HepG2 (cell line): ENCODE measurements around the gene ZNF19. TPM values are rescaled to one million over a fixed set of nuclear protein-coding genes. Genes with fewer than 3 reads are reported as not detected.

ENCODE experiments used
- ARNTL ChIP-seq: sonication (generic); formaldehyde crosslinking; IDR thresholded peaks from 2 replicates; pipeline ENCODE4 v1.4.0; 2020; ENCODE audit warnings: mild to moderate bottlenecking, missing genetic modification reagents
- FOSL1 ChIP-seq: sonication (generic); formaldehyde crosslinking; IDR thresholded peaks from 2 replicates; pipeline ENCODE4 v1.9.0; 2021; ENCODE audit warnings: missing genetic modification reagents, borderline replicate concordance
- LBX2 ChIP-seq: sonication (generic); formaldehyde crosslinking; IDR thresholded peaks from 2 replicates; pipeline ENCODE4 v1.5.0; 2020; ENCODE audit warnings: missing genetic modification reagents, mild to moderate bottlenecking, borderline replicate concordance
- MED8 ChIP-seq: sonication (generic); formaldehyde crosslinking; IDR thresholded peaks from 2 replicates; pipeline ENCODE4 v1.8.1; 2023; ENCODE audit warnings: mild to moderate bottlenecking, missing genetic modification reagents; ENCODE audit not compliant: insufficient replicate concordance
- RNF219 ChIP-seq: sonication (generic); formaldehyde crosslinking; IDR thresholded peaks from 2 replicates; pipeline ENCODE4 v1.5.0; 2020; ENCODE audit warnings: mild to moderate bottlenecking, missing genetic modification reagents
- STAT5B ChIP-seq: sonication (generic); formaldehyde crosslinking; IDR thresholded peaks from 2 replicates; pipeline ENCODE4 v1.4.0; 2020; ENCODE audit warnings: missing genetic modification reagents
- XRCC5 ChIP-seq: fragments of 200-400 bp; formaldehyde crosslinking; optimal IDR thresholded peaks from 2 replicates; pipeline ENCODE3; 2017; ENCODE audit warnings: mild to moderate bottlenecking, low read length
- ZNF280B ChIP-seq: sonication (generic); formaldehyde crosslinking; IDR thresholded peaks from 2 replicates; pipeline ENCODE4 v1.5.0; 2020; ENCODE audit warnings: missing genetic modification reagents, mild to moderate bottlenecking, borderline replicate concordance
- ZNF30 ChIP-seq: sonication (generic); formaldehyde crosslinking; IDR thresholded peaks from 2 replicates; pipeline ENCODE4 v1.5.0; 2020; ENCODE audit warnings: mild to moderate bottlenecking, missing genetic modification reagents
- ZNF552 ChIP-seq: sonication (generic); formaldehyde crosslinking; IDR thresholded peaks from 2 replicates; pipeline ENCODE4 v1.9.0; 2022; ENCODE audit warnings: missing genetic modification reagents, mild to moderate bottlenecking, borderline replicate concordance
- ZNF557 ChIP-seq: sonication (generic); formaldehyde crosslinking; IDR thresholded peaks from 2 replicates; pipeline ENCODE4 v1.4.0; 2020; ENCODE audit warnings: missing genetic modification reagents
- ZSCAN30 ChIP-seq: sonication (generic); formaldehyde crosslinking; IDR thresholded peaks from 2 replicates; pipeline ENCODE4 v1.5.0; 2020; ENCODE audit warnings: mild to moderate bottlenecking, missing genetic modification reagents
- polyA plus RNA-seq, 8 experiments: library from polyadenylated mRNA; depleted of rRNA in 3 of 8; stranded (reverse) in 7 of 8; unstranded in 1 of 8; fragments of >200 nt; fragmentation: Illumina TruSeq in 4 of 8; extraction: Trizol in 4 of 8; gene quantifications; 2 replicates each; pipeline versions ENCODE4 v1.2.1 to v1.2.3, GENCODE V29; 2011 to 2016; ENCODE audit warnings: low read depth in 4 of 8, missing spikeins in 1 of 8, mixed read lengths in 1 of 8; ENCODE audit not compliant: insufficient read depth in 1 of 8
- total RNA-seq, 5 experiments: library from RNA; depleted of rRNA; stranded (reverse); fragments of >200 nt; fragmentation: Illumina TruSeq; extraction: Trizol; gene quantifications; 2 replicates each; pipeline ENCODE4 v1.2.3, GENCODE V29; 2016; ENCODE audit warnings: low read depth in 1 of 5

Gene ZNF19
- total and polyA plus RNA-seq, 2 of the 13 experiments (the other 11 are each of a cell fraction or from before 2014, with no cell fraction given) = 3.2 to 5.8 TPM

GRCh38 chr16:71461686-71462648, 27.2 kb downstream of the ZNF19 start, which contains the start of gene ZNF23 (continued):
- TF ChIP-seq XRCC5 (peak; percentile 74), LBX2 (no peak), STAT5B (CRISPR knock-in tag) (peak; percentile 87; the same call in 1 of the 2 replicates), MED8 (CRISPR knock-in tag) (peak; percentile 85), ZSCAN30 (CRISPR knock-in tag) (no peak), RNF219 (CRISPR knock-in tag) (no peak), ZNF30 (no peak), ZNF557 (CRISPR knock-in tag) (0 out of 2 replicates have a peak, but pooled peaks have one; percentile 48), ARNTL (CRISPR knock-in tag) (peak; percentile 76), ZNF280B (CRISPR knock-in tag) (peak; percentile 97), FOSL1 (CRISPR knock-in tag) (no peak), ZNF552 (peak; percentile 77; the same call in 1 of the 2 replicates)
- TF ChIP-seq, all 625 proteins: peak for 414
